GM21360 (cell line): Measurements from ENCODE around the gene MDH1.

Source experiments
- ATAC-seq: cut with Tn5 transposase; IDR thresholded peaks from one replicate; pipeline ENCODE4 v1.9.1; 2021; ENCODE audit warnings: mild to moderate bottlenecking, moderate library complexity; ENCODE audit not compliant: unreplicated experiment

Gene MDH1

DNA sequence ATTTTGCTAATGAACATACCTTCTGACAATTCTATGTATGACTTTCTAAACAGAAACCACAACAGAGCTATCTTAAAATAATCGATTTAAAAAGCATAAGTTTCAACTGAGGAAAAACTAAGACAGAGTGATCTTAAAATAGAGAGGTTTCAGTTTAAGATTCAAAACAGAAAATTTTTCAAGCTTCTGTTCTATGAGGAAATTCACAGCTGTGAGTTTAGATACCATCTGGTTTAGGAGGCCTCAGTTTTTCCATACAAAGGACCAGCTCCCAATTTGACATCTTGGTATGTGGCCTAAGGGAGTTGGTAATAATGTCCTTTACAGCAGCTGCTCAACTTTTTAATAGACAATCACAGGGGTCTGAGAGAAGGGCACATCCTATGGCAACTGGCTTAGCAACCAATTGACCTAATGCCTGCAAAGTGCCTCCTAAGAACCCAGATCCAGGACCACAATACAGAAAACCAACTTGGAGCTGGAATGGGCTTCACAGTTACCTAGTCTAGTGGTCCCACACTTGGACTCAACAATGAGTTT lies 39.7 kb downstream of the MDH1 start:
- no peak for ATAC-seq

DNA sequence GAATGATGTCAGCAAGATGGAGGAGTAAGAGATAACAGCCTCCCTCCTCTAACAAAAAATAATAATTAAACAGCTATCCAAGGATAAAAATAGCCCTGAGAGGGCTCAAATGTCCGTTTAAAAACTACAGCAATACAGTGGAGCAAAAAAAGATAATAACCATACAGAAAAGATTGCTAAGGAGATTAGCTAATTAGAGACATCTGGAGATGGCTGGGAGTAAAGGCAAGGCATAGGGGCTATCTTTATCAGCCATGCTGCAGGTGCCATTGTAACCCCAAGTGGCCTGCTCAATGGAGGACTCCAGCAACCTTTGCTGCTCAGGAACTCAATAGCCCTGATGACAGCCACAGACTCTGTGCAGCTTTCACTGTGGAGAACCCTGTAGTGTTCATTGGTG lies 42.7 kb downstream of the MDH1 start:
- no peak for ATAC-seq

DNA sequence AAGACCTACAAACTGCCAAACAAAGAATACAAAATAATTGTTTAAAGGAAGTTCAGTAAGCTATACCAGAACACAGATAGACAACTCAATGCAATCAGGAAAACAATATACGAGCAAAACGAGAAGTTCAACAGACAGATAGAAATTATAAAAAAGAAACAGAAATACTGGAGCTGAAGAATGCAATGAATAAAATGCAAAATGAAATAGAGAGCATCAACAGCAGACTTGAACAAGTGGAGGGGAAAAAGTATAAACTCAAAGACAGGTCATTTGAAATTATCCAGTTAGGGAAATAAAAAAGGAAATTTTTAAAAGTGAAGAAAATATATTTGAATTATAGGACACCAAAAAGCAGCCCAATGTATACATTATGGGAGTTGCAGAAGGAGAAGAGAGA lies 43.6 kb downstream of the MDH1 start:
- ATAC-seq = no peak

DNA sequence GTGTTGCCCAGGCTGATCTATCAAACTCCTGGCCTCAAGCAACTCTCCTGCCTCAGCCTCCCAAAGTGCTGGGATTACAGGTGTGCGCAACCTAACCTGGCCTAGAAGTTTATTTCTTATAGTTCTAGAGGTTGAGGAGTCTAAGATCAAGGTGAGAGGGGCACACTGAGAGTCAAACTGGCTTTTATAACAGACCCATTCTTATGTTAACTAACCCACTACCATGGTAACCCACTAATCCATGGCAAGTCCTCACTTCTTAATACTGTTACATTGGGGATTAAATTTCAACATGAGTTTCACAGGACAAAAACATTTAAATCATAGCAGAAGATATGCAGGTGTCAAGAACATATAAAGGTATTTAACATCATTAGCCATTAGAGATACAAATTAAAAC lies 50.6 kb downstream of the MDH1 start:
- ATAC-seq = no peak

DNA sequence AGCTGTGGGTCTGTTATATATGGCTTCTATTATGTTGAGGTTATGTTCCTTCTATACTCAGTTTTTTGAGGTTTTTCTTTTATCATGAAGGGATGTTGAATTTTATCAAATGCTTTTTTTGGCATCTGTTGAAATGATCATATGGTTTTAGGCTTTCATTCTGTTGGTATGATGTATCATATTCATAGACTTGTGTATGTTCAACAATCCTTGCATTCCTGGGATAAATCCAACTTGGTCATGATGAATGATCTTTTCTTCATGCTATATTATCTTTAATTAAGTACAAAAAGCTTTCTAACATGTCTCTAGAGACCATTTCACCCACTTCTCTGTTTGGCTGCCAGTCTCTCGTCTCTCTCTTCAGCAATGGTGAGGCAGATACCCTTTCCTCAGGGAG lies 54.2 kb downstream of the MDH1 start:
- ATAC-seq = no peak

DNA sequence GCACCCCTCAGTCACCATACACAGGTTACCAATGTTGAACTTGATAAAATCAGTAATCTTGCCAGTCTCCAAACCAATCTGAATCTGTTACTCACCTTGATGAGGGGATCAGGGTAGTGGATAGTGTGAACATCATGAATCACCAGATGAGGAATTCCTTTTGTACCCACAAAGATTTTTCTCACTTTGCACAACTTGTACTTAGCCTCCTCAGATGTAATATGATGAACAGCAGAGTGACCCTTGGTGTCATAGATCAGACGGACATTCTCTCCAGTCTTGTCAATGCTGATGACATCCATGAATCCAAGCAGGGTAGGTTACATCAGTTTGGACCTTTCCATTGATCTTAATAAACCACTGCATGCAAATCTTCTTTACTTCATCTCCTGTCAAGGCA lies 54.7 kb downstream of the MDH1 start:
- ATAC-seq = no peak

DNA sequence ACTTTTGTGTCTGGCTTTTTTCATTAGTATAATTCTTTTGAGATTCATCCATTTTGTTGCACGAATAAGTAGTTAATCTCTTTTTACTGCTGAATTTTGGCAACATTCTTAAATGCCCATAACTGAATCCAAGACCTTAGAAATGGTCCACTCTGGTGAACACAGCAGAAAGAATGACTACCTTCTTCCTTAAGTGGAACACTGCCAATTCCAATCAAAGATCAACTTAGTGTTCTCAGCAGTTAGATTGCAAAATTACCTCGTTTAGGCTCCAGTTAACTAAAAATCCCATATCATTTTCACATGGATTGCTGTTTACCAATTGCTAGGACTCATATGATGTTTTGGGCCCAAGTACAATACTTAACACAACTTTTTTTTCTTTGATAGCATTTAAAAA lies 59.9 kb downstream of the MDH1 start:
- ATAC-seq = no peak

DNA sequence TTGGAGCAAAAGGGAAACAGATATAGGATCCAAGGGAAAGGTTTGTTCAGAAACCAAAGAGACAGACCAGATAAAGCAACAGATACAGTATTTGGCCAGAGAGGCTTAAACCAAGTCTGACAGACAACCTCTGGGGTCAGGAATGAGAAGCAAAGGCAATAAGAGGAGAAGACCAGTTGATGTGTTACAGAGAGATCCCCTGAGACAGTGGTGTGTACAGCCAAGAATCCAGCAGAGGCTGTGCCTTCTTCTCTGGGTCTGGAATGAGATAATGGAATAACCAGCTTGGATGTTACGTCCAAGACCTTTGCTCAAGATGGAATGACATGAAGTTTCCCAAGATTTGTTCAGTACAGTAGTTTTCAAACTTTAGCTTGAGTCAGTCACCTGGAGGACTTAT lies 61.1 kb downstream of the MDH1 start:
- no peak for ATAC-seq

DNA sequence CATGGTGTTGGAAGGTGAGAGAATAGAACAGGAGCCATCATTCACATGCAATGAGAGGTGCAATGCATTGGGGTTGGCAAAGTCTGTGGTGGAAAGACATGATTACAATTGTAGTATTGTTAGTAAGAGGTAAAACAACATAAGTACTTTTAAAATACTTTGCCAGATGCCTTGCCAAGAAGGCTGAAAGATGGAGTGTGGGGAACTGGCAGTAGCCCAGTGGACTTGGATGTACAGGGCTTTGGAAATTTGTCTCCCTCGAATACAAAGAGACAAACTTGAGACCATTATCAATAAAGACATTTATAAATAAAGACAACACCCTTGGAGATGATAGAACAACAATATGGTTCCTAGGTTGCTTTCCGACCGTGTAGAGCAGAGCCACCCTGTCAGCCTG lies 62.0 kb downstream of the MDH1 start:
- ATAC-seq = no peak

DNA sequence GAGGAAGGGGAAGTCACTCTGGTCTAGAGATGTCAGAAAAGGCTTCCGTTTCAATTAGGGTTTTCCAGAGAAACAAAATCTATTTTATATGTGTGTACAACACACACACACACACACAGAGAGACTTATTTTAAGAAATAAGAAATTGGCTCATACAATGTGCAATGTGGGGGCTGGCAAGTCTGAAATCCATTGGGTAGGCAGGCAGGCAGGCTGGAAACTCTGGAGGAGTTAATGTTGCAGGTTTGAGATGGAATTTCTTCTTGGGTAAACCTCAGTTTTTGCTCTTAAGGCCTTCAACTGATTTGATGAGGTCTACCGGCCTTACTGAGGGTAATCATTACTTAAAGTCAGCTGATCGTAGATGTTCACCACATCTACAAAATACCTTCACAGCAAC lies 62.6 kb downstream of the MDH1 start:
- ATAC-seq = no peak

DNA sequence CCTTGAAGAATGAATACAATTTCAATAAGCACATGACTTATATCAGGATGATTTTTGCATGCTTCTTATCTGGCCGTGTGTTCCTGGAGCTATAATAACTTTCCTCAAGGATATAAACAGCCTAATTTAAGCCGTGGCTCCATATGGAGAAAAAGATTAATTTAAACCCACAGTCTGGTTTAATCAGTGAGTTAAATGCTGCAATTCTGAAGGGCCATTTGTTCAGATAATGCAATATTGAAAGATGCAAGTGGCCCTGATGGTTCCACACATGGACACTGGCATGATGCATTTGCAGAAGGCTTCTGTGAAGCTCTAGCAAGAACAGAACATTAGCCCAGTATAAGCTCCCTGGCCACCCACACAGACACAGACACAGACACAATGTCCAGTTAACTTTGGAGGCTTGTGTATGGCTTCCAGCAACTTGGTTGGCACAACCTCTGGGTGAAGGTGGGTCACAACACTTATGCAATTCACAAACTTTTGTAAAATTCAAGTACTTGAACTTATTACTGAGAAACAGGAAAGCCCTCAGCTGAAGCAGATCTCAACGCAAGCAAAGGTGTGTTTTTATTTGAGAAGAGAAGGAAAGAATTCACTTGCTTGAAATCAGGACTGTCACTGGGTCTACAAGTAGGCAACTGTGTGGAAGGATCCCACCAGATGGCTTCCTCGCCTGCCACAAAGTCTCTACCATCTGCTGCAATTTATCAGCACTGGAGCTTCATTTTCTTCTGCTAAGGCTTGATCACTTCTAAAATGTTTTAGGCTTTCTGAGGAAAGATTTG lies 63.3 kb downstream of the MDH1 start:
- ATAC-seq = no peak

DNA sequence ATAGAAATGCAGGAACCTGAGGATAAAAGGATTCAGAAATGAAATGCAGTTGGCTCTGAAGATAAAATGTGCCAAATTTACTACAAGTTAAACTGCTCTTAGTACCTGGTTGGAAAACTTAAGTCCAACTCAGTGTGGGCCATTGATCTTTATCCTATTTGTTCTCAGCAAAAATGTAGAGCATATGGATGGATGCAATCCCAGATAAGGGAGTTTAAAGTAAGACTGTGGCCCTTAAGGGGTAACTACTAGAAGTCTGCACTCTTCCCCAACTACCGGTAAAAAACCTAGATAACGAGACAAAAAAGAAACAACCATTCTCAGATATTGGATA lies 63.9 kb downstream of the MDH1 start:
- ATAC-seq = no peak

DNA sequence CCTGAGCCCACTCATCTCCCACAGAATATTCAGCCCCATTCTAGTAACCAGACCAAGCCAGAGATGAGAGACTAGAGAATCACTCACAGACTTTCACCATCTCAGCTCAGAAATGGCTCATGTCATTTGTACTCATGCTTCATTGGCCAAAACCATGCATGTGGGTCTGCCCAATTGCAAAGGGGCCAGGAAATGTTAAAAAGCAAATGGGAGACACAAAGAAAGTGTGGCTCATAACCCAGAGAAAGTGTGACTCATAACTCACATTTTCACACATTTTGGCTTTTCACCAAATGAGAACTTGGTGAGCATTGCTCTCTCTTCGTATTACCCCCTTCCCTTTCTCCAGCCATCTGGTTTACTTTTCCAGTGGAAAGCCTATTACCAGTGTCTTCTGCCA lies 66.2 kb downstream of the MDH1 start:
- ATAC-seq = peak; percentile 92
